Smooth muscle cell (in vitro differentiated cells): ENCODE measurements around the gene YIPF4. TPM values are rescaled to one million over a fixed set of nuclear protein-coding genes. Genes with fewer than 3 reads are reported as not detected.

Experiments
- DNase-seq: peaks from one replicate; lab custom pipeline; 2025; ENCODE audit not compliant: unreplicated experiment; lab: John Stamatoyannopoulos, UW
- H2AFZ ChIP-seq: fragments of 200-600 bp; sonication (generic); 2 replicates; pipeline ENCODE4 v1.6.0; 2016; ENCODE audit warnings: antibody characterized with exemption, low read depth, mild to moderate bottlenecking
- H3F3A ChIP-seq: fragments of 200-600 bp; sonication (generic); 2 replicates; pipeline ENCODE4 v1.6.0; 2017; ENCODE audit warnings: antibody characterized with exemption, low read depth
- H3K27ac ChIP-seq: fragments of 200-600 bp; sonication (generic); 2 replicates; pipeline ENCODE4 v1.5.1; 2016; ENCODE audit warnings: low read depth, mild to moderate bottlenecking
- H3K27me3 ChIP-seq: fragments of 200-600 bp; sonication (generic); 2 replicates; pipeline ENCODE4 v1.6.1; 2016; ENCODE audit warnings: low read depth, mild to moderate bottlenecking
- H3K36me3 ChIP-seq: fragments of 200-600 bp; sonication (generic); 2 replicates; pipeline ENCODE4 v1.5.1; 2016; ENCODE audit warnings: low read depth
- H3K4me1 ChIP-seq: fragments of 200-600 bp; sonication (generic); 2 replicates; pipeline ENCODE4 v1.5.1; 2016; ENCODE audit warnings: low read depth
- H3K4me2 ChIP-seq: fragments of 200-600 bp; sonication (generic); 2 replicates; pipeline ENCODE4 v1.6.0; 2016; ENCODE audit warnings: mild to moderate bottlenecking
- H3K4me3 ChIP-seq: fragments of 200-600 bp; sonication (generic); 2 replicates; pipeline ENCODE4 v1.5.1; 2016; ENCODE audit warnings: mild to moderate bottlenecking
- H3K79me2 ChIP-seq: fragments of 200-600 bp; sonication (generic); 2 replicates; pipeline ENCODE4 v1.6.0; 2016; ENCODE audit warnings: low read depth, mild to moderate bottlenecking
- H3K9ac ChIP-seq: fragments of 200-600 bp; sonication (generic); 2 replicates; pipeline ENCODE4 v1.6.0; 2016; ENCODE audit warnings: low read depth
- H3K9me3 ChIP-seq: fragments of 200-600 bp; sonication (generic); replicated peaks from 2 replicates; pipeline ENCODE4 v1.5.1; 2016; ENCODE audit warnings: low read depth
- H4K20me1 ChIP-seq: fragments of 200-600 bp; sonication (generic); 2 replicates; pipeline ENCODE4 v1.6.0; 2016; ENCODE audit warnings: low read depth
- CTCF ChIP-seq: fragments of 200-600 bp; sonication (generic); IDR thresholded peaks from 2 replicates; pipeline ENCODE4 v1.5.1; 2017; ENCODE audit warnings: borderline replicate concordance, mild to moderate bottlenecking, antibody characterized with exemption; ENCODE audit not compliant: insufficient read depth, poor library complexity, severe bottlenecking
- WGBS: methylation state at CpG from one replicate; pipeline ENCODE4 v1.1.7; 2016; ENCODE audit warnings: low lambda C conversion rate; 5-methylcytosine and 5-hydroxymethylcytosine counted together
- polyA plus RNA-seq: library from polyadenylated mRNA; unstranded; fragments of >200 nt; fragmentation: Nextera tagmentation; extraction: Ambion mirVana; gene quantifications from 2 replicates; pipeline ENCODE4 v1.2.1, GENCODE V29; 2016
- total RNA-seq: library from RNA; depleted of rRNA; stranded (reverse); fragments of >200 nt; gene quantifications from 2 replicates; pipeline ENCODE4 v1.2.3, GENCODE V29; 2014

Gene YIPF4
- total and polyA plus RNA-seq, 2 experiments from 2014 or later: 36.0 to 56.6 TPM

- Histone ChIP-seq H3K4me3 (no peak overlapping the region), H4K20me1 (no peaks in the 10 kb centered on the region), H3K4me2 (no peak overlapping the region), H3K36me3 (no peaks in the 10 kb centered on the region), H3K27me3 (no peaks in the 10 kb centered on the region), H3K4me1 (no peaks in the 10 kb centered on the region), H3K9me3 (no peaks in the 10 kb centered on the region), H3F3A (no peaks in the 10 kb centered on the region), H2AFZ (no peak overlapping the region), H3K79me2 (no peaks in the 10 kb centered on the region), H3K27ac (no peak overlapping the region), H3K9ac (no peak overlapping the region)
- no peak for TF ChIP-seq CTCF
- 97% methylated on average over 3 of the region's 3 CpGs for WGBS
- DNase-seq: no peak
Observed at GRCh38 chr2:32242331-32242730, 35.4 kb upstream of the YIPF4 start.

GRCh38 chr2:32246911-32247310 is 30.8 kb upstream of the YIPF4 start:
- Histone ChIP-seq H3K9ac (no peak overlapping the region), H3K4me3 (no peak overlapping the region), H3K36me3 (no peaks in the 10 kb centered on the region), H3K27me3 (no peaks in the 10 kb centered on the region), H3K4me1 (no peaks in the 10 kb centered on the region), H3K9me3 (no peaks in the 10 kb centered on the region), H3K79me2 (no peaks in the 10 kb centered on the region), H4K20me1 (no peaks in the 10 kb centered on the region), H2AFZ (no peak overlapping the region), H3F3A (no peaks in the 10 kb centered on the region), H3K4me2 (no peak overlapping the region), H3K27ac (no peak overlapping the region)
- WGBS: 84% methylated on average over 4 of the region's 4 CpGs
- no peak for DNase-seq
- no peak for TF ChIP-seq CTCF

GRCh38 chr2:32248299-32248698 is 29.4 kb upstream of the YIPF4 start:
- H3K27me3 ChIP-seq: no peaks in the 10 kb centered on the region
- no peaks in the 10 kb centered on the region for H3F3A ChIP-seq
- H3K9me3 ChIP-seq: no peaks in the 10 kb centered on the region
- H3K4me1 ChIP-seq: no peaks in the 10 kb centered on the region
- DNase-seq: no peak
- H3K4me2 ChIP-seq: no peak overlapping the region
- no peak overlapping the region for H3K9ac ChIP-seq
- H3K4me3 ChIP-seq: no peak overlapping the region
- H3K79me2 ChIP-seq: no peaks in the 10 kb centered on the region
- WGBS: 96% methylated on average over 3 of the region's 3 CpGs
- TF ChIP-seq CTCF: no peak
- no peak overlapping the region for H2AFZ ChIP-seq
- H4K20me1 ChIP-seq: no peaks in the 10 kb centered on the region
- no peaks in the 10 kb centered on the region for H3K36me3 ChIP-seq
- H3K27ac ChIP-seq: no peak overlapping the region

- no peak overlapping the region for H3K27ac ChIP-seq
- no peak overlapping the region for H3K9ac ChIP-seq
- no peaks in the 10 kb centered on the region for H3K4me1 ChIP-seq
- no peak overlapping the region for H3K4me3 ChIP-seq
- H3K27me3 ChIP-seq: no peaks in the 10 kb centered on the region
- H3K9me3 ChIP-seq: no peaks in the 10 kb centered on the region
- H3F3A ChIP-seq: no peaks in the 10 kb centered on the region
- no peaks in the 10 kb centered on the region for H3K36me3 ChIP-seq
- TF ChIP-seq CTCF: no peak
- H3K4me2 ChIP-seq: no peak overlapping the region
- H2AFZ ChIP-seq: no peak overlapping the region
- H4K20me1 ChIP-seq: no peaks in the 10 kb centered on the region
- no peaks in the 10 kb centered on the region for H3K79me2 ChIP-seq
- DNase-seq: no peak
- 89% methylated on average over 2 of the region's 2 CpGs for WGBS
Observed at GRCh38 chr2:32249731-32250236, 27.9 kb upstream of the YIPF4 start.
